ENCODE measurements around the gene USP38. TPM values are rescaled to one million over a fixed set of nuclear protein-coding genes. Genes with fewer than 3 reads are reported as not detected.

The USP38 gene
- total and polyA plus RNA-seq, 2 donors (not counting 1 experiment from before 2014, with no cell fraction given): 13.9 to 15.7 TPM

- Histone ChIP-seq H3K4me3 (replicated peaks in 1 of 4; ENCODE audit: control extremely low read depth in 1 of 4, insufficient read depth in 1 of 4, low read depth in 3 of 4, low read length in 4 of 4) (no peak overlapping the region), H2AFZ (ENCODE audit: low read length) (no peak overlapping the region), H3K9me3 (ENCODE audit: control insufficient read depth, insufficient read depth, low read depth, low read length) (no peaks in the 10 kb centered on the region), H3K4me2 (ENCODE audit: extremely low read depth, insufficient read depth, low read length) (no peak overlapping the region), H3K36me3 (ENCODE audit: control insufficient read depth, insufficient read depth, low read length) (peaks cover 3% of the 10 kb centered on the region), H3K79me2 (ENCODE audit: control insufficient read depth, insufficient read depth, low read length) (no peaks in the 10 kb centered on the region), H3K4me1 (ENCODE audit: control insufficient read depth, extremely low read depth, insufficient read depth, low read length) (no peaks in the 10 kb centered on the region), H3K27ac (ENCODE audit: insufficient read depth, low read length) (no peak overlapping the region), H3K27me3 (ENCODE audit: control insufficient read depth, insufficient read depth, low read length) (no peaks in the 10 kb centered on the region), H3K9ac (ENCODE audit: insufficient read depth, low read length) (no peak overlapping the region), H4K20me1 (ENCODE audit: control insufficient read depth, extremely low read depth, insufficient read depth, low read length) (peaks cover 2% of the 10 kb centered on the region)
- DNase-seq (ENCODE audit: low read depth in 2 of 2): peak in 1 of 2 donors; percentile 58
- TF ChIP-seq CTCF (conservative IDR thresholded peaks at IDR 0.05 in 1 of 2, IDR thresholded peaks at IDR 0.05 in 1 of 2; ENCODE audit: low read depth in 1 of 2, low read length in 2 of 2): no peak
- TF ChIP-seq EZH2 (IDR thresholded peaks at IDR 0.05; ENCODE audit: low read length, missing control alignments): no peak
These were observed 18.1 kb downstream of the USP38 start for GRCh38 chr4:143202824-143203223.

GRCh38 chr4:143203577-143203976 lies 18.9 kb downstream of the USP38 start:
- no peaks in the 10 kb centered on the region for H3K9me3 ChIP-seq (ENCODE audit: control insufficient read depth, insufficient read depth, low read depth, low read length)
- no peak for DNase-seq (ENCODE audit: low read depth in 2 of 2)
- H3K27me3 ChIP-seq (ENCODE audit: control insufficient read depth, insufficient read depth, low read length): no peaks in the 10 kb centered on the region
- H3K4me2 ChIP-seq (ENCODE audit: extremely low read depth, insufficient read depth, low read length): no peak overlapping the region
- H3K4me1 ChIP-seq (ENCODE audit: control insufficient read depth, extremely low read depth, insufficient read depth, low read length): no peaks in the 10 kb centered on the region
- H4K20me1 ChIP-seq (ENCODE audit: control insufficient read depth, extremely low read depth, insufficient read depth, low read length): peaks cover 2% of the 10 kb centered on the region
- TF ChIP-seq CTCF (conservative IDR thresholded peaks at IDR 0.05 in 1 of 2, IDR thresholded peaks at IDR 0.05 in 1 of 2; ENCODE audit: low read depth in 1 of 2, low read length in 2 of 2) (no peak), EZH2 (IDR thresholded peaks at IDR 0.05; ENCODE audit: low read length, missing control alignments) (no peak)
- H3K79me2 ChIP-seq (ENCODE audit: control insufficient read depth, insufficient read depth, low read length): no peaks in the 10 kb centered on the region
- H3K36me3 ChIP-seq (ENCODE audit: control insufficient read depth, insufficient read depth, low read length): no peaks in the 10 kb centered on the region
- no peak overlapping the region for H3K4me3 ChIP-seq (replicated peaks in 1 of 4; ENCODE audit: control extremely low read depth in 1 of 4, insufficient read depth in 1 of 4, low read depth in 3 of 4, low read length in 4 of 4)
- no peak overlapping the region for H3K9ac ChIP-seq (ENCODE audit: insufficient read depth, low read length)
- H3K27ac ChIP-seq (ENCODE audit: insufficient read depth, low read length): no peak overlapping the region
- no peak overlapping the region for H2AFZ ChIP-seq (ENCODE audit: low read length)

GRCh38 chr4:143207555-143207954 lies 22.8 kb downstream of the USP38 start:
- peak; percentile 10 to 45 for DNase-seq (ENCODE audit: low read depth in 2 of 2)
- H4K20me1 ChIP-seq (ENCODE audit: control insufficient read depth, extremely low read depth, insufficient read depth, low read length): peaks cover 2% of the 10 kb centered on the region
- peaks cover 2% of the 10 kb centered on the region for H3K36me3 ChIP-seq (ENCODE audit: control insufficient read depth, insufficient read depth, low read length)
- H3K27ac ChIP-seq (ENCODE audit: insufficient read depth, low read length): no peak overlapping the region
- peak; percentile 28 to 39 for TF ChIP-seq CTCF (conservative IDR thresholded peaks at IDR 0.05 in 1 of 2, IDR thresholded peaks at IDR 0.05 in 1 of 2; ENCODE audit: low read depth in 1 of 2, low read length in 2 of 2)
- TF ChIP-seq EZH2 (IDR thresholded peaks at IDR 0.05; ENCODE audit: low read length, missing control alignments): no peak
- no peak overlapping the region for H3K9ac ChIP-seq (ENCODE audit: insufficient read depth, low read length)
- H3K4me2 ChIP-seq (ENCODE audit: extremely low read depth, insufficient read depth, low read length): no peak overlapping the region
- H3K9me3 ChIP-seq (ENCODE audit: control insufficient read depth, insufficient read depth, low read depth, low read length): no peaks in the 10 kb centered on the region
- H3K79me2 ChIP-seq (ENCODE audit: control insufficient read depth, insufficient read depth, low read length): no peaks in the 10 kb centered on the region
- H3K4me3 ChIP-seq (replicated peaks in 1 of 4; ENCODE audit: control extremely low read depth in 1 of 4, insufficient read depth in 1 of 4, low read depth in 3 of 4, low read length in 4 of 4): no peak overlapping the region
- H3K27me3 ChIP-seq (ENCODE audit: control insufficient read depth, insufficient read depth, low read length): no peaks in the 10 kb centered on the region
- H3K4me1 ChIP-seq (ENCODE audit: control insufficient read depth, extremely low read depth, insufficient read depth, low read length): no peaks in the 10 kb centered on the region
- H2AFZ ChIP-seq (ENCODE audit: low read length): no peak overlapping the region
